IPS-18a (cell line): ENCODE results near the gene FGF14.
A peak's percentile ranks its signal among the peaks of the same experiment; 100 is the strongest.

Source experiments
- H3K27ac ChIP-seq: one replicate; pipeline ENCODE4 v1.5.1; 2013; ENCODE audit warnings: low read length
- H3K27me3 ChIP-seq: one replicate; pipeline ENCODE4 v1.6.1; 2013; ENCODE audit warnings: mild to moderate bottlenecking, low read length; ENCODE audit not compliant: control insufficient read depth, insufficient read depth
- H3K36me3 ChIP-seq: one replicate; pipeline ENCODE4 v1.6.1; 2013; ENCODE audit warnings: low read depth, low read length; ENCODE audit not compliant: control insufficient read depth
- H3K4me1 ChIP-seq: one replicate; pipeline ENCODE4 v1.6.1; 2013; ENCODE audit warnings: low read depth, low read length; ENCODE audit not compliant: control insufficient read depth
- H3K4me3 ChIP-seq: one replicate; pipeline ENCODE4 v1.5.1; 2013; ENCODE audit warnings: low read length
- H3K9ac ChIP-seq: one replicate; pipeline ENCODE4 v1.6.1; 2013; ENCODE audit warnings: mild to moderate bottlenecking, low read length, moderate library complexity
- H3K9me3 ChIP-seq: one replicate; pipeline ENCODE4 v1.6.1; 2013; ENCODE audit warnings: low read depth, low read length; ENCODE audit not compliant: control insufficient read depth

Gene FGF14

DNA sequence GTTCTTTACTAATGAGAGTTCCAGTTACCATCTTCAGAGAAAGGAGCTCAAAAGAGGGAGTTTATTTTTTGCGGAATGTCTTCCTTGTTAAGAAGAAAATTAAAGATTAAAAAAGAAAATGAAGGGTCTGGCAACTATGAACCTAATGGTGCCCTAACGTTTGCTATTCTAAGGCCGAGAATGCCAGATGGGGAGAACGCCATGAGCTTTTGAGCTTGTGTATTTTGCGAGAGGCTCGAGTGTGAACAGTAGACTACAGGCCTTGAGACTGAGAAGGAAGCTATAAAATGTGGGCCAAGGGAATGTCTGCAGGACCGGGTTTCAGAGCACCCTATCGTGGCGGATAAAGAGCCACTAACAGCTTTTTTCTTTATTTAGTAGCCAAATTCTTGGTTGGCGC, 6.7 kb downstream of the FGF14 start:
- H3K9ac ChIP-seq = peak overlapping the region; percentile 96
- peak overlapping the region; percentile 82 for H3K27ac ChIP-seq
- peaks cover 19% of the 10 kb centered on the region for H3K27me3 ChIP-seq
- peaks cover 7% of the 10 kb centered on the region for H3K4me1 ChIP-seq
- peak overlapping the region; percentile 89 for H3K4me3 ChIP-seq
- H3K36me3 ChIP-seq = no peaks in the 10 kb centered on the region
- H3K9me3 ChIP-seq = no peaks in the 10 kb centered on the region

DNA sequence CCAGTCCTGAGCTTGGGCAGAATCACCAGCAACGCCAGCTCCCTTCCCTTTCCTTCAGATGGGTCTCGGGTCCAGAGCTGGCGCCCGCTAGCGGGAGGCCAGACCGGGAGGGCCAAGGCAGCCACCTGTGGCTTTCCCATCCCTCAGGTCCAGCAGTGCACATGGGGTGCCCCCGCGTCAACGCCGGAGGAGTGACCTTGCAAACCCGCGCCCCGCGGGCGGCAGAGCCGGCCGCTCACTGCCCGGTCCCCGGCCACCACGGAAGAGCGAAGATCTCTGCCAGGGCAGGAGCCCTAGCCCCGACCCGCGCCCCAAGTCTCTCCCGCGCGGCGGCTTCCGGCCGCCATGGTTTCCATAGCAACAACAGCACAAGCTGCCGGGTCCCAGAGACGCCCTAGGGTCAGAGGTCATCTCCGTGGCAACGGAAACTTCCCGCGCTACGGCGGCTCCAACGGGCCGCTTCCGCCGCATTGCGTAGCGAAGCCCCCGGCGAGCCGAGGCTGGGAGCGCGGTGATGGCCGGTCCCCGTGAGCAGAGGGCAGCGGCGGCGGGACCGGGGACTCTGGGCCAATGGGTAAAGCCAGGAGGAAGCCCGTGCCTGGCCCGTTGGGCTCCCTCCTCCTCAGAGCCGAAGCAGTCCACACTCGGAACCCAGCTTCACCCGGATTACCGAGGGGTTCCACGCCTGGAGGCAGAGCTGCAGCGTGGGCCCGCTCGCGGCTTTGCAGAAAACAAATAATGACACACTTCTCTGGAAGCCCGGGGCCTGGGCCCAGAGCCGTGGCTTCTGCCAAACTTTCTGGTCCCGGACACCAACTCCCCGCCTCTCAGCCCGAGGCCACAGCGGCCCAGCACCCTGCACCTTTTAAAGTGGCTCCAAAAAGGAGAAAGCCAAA, 7.4 kb downstream of the FGF14 start:
- no peaks in the 10 kb centered on the region for H3K36me3 ChIP-seq
- H3K9ac ChIP-seq = peak overlapping the region; percentile 96
- H3K27ac ChIP-seq = peak overlapping the region; percentile 82
- no peaks in the 10 kb centered on the region for H3K9me3 ChIP-seq
- peak overlapping the region; percentile 89 for H3K4me3 ChIP-seq
- peaks cover 7% of the 10 kb centered on the region for H3K4me1 ChIP-seq
- H3K27me3 ChIP-seq = peaks cover 11% of the 10 kb centered on the region

DNA sequence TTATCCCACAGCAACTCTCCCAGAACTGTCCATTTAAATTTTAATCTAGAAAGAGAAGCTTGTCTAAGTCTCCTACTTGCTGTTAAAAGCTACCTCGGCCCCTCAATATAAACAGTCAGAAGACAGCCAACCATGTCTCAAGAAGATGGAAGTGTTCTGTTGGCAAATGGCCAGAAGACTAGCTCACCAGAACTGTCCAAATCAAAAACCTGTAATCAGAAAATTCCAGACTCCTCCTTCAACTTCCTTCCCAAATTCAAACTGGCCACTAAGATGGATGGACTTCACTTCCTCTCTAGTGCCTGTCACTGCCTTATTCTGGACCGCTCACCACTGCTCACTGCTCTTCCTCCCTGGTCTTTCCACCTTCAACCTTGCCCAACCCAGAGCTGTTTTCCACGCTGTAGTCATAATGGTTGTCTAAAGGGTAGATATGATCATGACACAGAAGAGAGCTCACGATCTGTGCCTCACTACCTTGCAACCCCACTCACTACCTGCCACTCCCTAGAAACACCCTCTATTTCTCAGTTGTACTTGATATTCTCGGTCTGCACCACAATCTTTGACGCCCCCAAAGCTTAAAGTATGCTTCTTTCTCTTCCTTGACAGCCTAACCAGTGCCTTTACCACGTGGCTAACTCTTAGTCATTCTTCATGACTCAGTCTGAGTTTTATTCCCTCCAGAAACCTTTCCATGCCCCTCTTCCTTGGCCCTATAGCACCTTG, 9.2 kb downstream of the FGF14 start:
- Histone ChIP-seq H3K27me3 (peaks cover 5% of the 10 kb centered on the region), H3K9me3 (no peaks in the 10 kb centered on the region), H3K36me3 (no peaks in the 10 kb centered on the region), H3K9ac (no peak overlapping the region), H3K4me3 (no peak overlapping the region), H3K4me1 (peaks cover 7% of the 10 kb centered on the region), H3K27ac (no peak overlapping the region)

DNA sequence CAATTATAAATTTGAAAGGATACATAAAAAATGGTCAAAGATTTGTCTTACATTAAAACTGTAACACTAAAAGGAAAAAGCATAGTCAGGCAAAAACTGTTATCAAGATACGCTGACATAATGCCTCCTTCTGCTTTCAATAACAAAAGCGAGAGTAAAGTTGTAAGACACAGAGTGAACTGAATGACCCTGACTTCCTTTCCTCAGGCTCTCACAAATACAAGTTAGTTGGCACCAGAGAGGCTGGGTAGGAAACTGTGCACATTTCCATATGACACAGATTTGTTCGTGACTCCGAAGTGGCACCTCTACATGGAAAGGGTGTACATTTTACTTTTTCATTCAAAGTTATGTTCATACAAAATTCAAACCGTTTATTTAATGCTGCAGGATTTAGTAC, 15.4 kb downstream of the FGF14 start:
- no peak overlapping the region for H3K4me3 ChIP-seq
- no peaks in the 10 kb centered on the region for H3K36me3 ChIP-seq
- no peaks in the 10 kb centered on the region for H3K27me3 ChIP-seq
- H3K27ac ChIP-seq = no peak overlapping the region
- no peaks in the 10 kb centered on the region for H3K4me1 ChIP-seq
- H3K9me3 ChIP-seq = no peaks in the 10 kb centered on the region
- H3K9ac ChIP-seq = no peak overlapping the region

DNA sequence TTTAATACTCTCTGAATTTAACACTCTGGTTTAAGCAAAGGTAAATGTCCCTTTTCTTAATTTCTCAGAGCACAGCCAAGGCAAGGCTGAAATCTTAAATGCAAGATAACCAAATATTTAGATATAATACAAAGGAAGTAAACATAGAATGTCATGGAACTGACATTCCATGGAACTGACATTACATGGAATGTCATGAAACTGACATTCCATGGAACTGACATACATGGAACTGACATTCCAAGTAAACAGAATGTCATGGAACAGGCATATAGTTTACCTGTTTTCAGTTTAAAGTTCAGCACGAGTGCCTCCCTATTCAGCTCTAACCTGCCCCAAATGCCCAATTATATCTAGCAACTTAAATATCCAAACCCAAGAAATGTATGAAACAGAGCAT, 21.8 kb downstream of the FGF14 start:
- Histone ChIP-seq H3K36me3 (no peaks in the 10 kb centered on the region), H3K4me3 (no peak overlapping the region), H3K27ac (no peak overlapping the region), H3K4me1 (no peaks in the 10 kb centered on the region), H3K9ac (no peak overlapping the region), H3K9me3 (no peaks in the 10 kb centered on the region), H3K27me3 (no peaks in the 10 kb centered on the region)

DNA sequence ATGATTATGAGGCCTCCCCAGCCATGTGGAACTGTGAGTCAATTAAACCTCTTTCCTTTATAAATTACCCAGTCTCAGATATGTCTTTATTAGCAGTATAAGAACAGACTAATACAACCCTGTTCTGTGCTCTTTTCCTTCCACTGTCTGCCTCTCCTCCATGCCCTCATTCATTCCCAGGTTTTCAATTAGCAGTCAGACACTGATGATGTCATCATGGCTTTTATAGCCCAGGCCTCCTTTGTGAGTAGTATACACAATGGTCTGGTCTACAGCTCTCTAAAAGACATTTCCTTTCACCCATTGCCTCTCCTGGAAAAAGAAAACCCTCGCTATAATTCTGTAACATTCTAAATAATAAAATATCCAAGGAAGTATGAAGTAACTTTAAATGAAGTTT, 25.5 kb downstream of the FGF14 start:
- no peak overlapping the region for H3K4me3 ChIP-seq
- no peaks in the 10 kb centered on the region for H3K27me3 ChIP-seq
- H3K9me3 ChIP-seq = no peaks in the 10 kb centered on the region
- no peak overlapping the region for H3K27ac ChIP-seq
- H3K9ac ChIP-seq = no peak overlapping the region
- H3K4me1 ChIP-seq = no peaks in the 10 kb centered on the region
- H3K36me3 ChIP-seq = no peaks in the 10 kb centered on the region

DNA sequence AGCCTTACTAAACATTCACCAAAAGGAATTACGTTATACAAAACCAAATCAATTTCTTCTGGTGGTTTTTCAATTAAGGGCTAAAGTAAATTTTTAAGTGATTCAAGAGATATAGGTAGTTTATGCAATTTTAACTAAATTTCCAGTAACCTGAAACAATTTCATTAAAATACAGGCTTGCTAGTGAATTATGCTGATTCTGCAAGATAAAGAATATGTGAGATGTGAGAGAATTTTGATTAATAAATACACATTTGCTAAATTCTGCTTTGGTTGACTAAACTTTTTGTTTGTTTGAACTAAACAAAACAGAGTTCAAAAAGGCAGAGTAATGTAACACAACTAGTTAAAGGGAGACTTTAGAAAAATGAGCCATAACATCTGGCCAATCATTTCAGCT, 27.1 kb downstream of the FGF14 start:
- no peak overlapping the region for H3K27ac ChIP-seq
- H3K9ac ChIP-seq = no peak overlapping the region
- H3K4me1 ChIP-seq = no peaks in the 10 kb centered on the region
- no peaks in the 10 kb centered on the region for H3K9me3 ChIP-seq
- H3K4me3 ChIP-seq = no peak overlapping the region
- no peaks in the 10 kb centered on the region for H3K36me3 ChIP-seq
- no peaks in the 10 kb centered on the region for H3K27me3 ChIP-seq

DNA sequence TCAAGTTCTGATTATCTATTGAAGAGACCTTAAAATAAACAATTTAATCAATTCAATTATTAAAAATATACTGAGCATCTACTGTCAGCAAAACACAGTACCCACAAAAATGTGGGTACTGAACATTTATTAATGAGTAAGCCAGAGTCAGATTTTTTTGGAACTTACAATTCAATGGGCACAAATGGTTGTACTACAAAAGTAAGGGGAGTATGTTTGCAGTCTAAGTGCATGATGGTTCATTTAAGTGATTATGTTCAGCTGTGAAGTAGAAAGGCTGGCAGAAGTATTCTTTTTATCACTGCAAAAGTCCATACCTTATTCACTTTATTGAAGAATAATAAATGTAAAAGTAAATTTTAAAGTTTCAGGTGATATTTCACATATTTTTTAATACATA, 27.6 kb downstream of the FGF14 start:
- Histone ChIP-seq H3K4me1 (no peaks in the 10 kb centered on the region), H3K36me3 (no peaks in the 10 kb centered on the region), H3K9ac (no peak overlapping the region), H3K27me3 (no peaks in the 10 kb centered on the region), H3K27ac (no peak overlapping the region), H3K4me3 (no peak overlapping the region), H3K9me3 (no peaks in the 10 kb centered on the region)

DNA sequence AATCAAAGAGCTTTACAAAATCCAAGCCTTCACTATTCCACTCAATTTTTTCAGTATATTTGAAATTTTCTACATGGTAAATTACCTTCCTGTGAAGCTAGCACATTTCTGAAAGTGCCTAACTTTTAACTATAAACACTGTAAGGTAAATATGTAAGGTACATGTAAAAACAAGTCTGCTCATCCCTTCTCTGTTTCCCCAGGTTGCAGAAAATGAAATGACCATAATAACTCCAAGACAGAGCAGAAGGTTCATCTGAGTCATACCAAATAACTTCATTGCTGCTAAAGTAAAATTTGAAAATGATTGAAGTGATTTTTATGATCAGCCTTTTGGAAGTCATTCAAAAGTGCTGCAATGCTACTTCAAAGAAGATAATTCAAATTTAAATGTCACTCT, 28.6 kb downstream of the FGF14 start:
- Histone ChIP-seq H3K4me1 (no peaks in the 10 kb centered on the region), H3K9me3 (no peaks in the 10 kb centered on the region), H3K27me3 (no peaks in the 10 kb centered on the region), H3K4me3 (no peak overlapping the region), H3K27ac (no peak overlapping the region), H3K9ac (no peak overlapping the region), H3K36me3 (no peaks in the 10 kb centered on the region)

DNA sequence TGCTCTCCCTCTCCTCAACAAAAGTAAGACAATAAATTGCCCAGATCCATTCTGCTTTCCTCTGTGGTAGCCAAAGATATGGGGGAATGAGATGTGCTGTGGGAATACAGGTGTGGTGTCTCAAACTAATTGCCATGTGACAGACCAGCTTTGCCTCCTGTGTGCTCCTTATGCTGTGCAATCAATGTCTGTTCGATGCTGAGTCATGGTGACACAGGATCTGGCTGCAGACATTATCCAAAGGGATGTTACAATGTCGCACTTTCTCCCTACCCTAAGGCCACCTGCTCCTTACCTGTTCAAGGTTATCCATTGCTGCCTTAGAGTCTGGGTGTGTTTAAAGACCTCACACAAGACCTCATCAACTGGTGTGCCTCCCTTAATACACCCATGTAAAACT, 32.5 kb downstream of the FGF14 start:
- no peaks in the 10 kb centered on the region for H3K4me1 ChIP-seq
- H3K9ac ChIP-seq = no peak overlapping the region
- H3K27ac ChIP-seq = no peak overlapping the region
- H3K4me3 ChIP-seq = no peak overlapping the region
- H3K27me3 ChIP-seq = no peaks in the 10 kb centered on the region
- no peaks in the 10 kb centered on the region for H3K9me3 ChIP-seq
- H3K36me3 ChIP-seq = no peaks in the 10 kb centered on the region

DNA sequence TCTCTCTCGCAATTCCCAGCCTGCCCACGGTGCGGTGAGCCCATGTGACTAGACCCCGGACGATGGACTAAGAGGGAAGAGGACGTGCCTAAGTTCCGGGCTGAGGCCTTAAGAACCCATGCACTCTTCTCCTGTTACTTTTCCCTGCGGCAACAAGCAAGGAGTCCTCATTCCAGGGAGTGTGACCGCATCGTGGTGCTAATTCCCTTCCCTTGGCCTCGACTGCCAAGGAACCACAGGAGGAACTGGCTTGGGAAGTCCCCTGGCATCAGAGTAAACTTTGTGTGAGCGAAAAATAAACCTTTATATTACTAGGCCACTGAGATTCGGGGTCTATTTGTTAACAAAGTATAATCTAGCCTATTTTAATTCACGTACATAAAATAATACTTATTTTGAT, 34.0 kb downstream of the FGF14 start:
- no peak overlapping the region for H3K4me3 ChIP-seq
- no peaks in the 10 kb centered on the region for H3K9me3 ChIP-seq
- no peaks in the 10 kb centered on the region for H3K27me3 ChIP-seq
- no peak overlapping the region for H3K27ac ChIP-seq
- no peaks in the 10 kb centered on the region for H3K4me1 ChIP-seq
- no peak overlapping the region for H3K9ac ChIP-seq
- H3K36me3 ChIP-seq = no peaks in the 10 kb centered on the region

DNA sequence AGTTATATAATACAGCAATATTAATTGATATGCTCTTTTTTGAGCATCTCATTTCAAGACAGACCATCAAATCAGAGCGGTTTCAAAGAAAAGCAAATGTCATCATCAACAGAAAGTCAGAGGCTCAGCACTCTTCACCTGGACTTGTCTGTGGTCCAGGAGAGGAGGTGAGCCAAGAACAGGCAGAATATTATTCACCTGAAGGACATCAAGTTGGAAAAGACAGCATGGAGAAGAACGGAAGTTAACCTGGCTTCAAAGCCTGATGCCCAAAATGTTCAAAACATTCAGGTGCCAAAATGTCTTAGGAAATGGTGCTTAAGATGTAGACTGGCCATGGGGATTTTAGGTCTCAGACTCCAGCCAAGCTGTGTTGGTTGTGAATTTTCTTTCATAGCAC, 40.7 kb downstream of the FGF14 start:
- H3K4me1 ChIP-seq = no peaks in the 10 kb centered on the region
- no peaks in the 10 kb centered on the region for H3K27me3 ChIP-seq
- H3K27ac ChIP-seq = no peak overlapping the region
- no peaks in the 10 kb centered on the region for H3K9me3 ChIP-seq
- no peak overlapping the region for H3K9ac ChIP-seq
- no peaks in the 10 kb centered on the region for H3K36me3 ChIP-seq
- H3K4me3 ChIP-seq = no peak overlapping the region
